ENCODE data around the gene TASOR.
"Not testable (repeated sequence)": the region's sequence is repeated elsewhere in the genome, so short reads cannot be mapped to it uniquely, and the experiment has no call there.

Gene TASOR, protein sequence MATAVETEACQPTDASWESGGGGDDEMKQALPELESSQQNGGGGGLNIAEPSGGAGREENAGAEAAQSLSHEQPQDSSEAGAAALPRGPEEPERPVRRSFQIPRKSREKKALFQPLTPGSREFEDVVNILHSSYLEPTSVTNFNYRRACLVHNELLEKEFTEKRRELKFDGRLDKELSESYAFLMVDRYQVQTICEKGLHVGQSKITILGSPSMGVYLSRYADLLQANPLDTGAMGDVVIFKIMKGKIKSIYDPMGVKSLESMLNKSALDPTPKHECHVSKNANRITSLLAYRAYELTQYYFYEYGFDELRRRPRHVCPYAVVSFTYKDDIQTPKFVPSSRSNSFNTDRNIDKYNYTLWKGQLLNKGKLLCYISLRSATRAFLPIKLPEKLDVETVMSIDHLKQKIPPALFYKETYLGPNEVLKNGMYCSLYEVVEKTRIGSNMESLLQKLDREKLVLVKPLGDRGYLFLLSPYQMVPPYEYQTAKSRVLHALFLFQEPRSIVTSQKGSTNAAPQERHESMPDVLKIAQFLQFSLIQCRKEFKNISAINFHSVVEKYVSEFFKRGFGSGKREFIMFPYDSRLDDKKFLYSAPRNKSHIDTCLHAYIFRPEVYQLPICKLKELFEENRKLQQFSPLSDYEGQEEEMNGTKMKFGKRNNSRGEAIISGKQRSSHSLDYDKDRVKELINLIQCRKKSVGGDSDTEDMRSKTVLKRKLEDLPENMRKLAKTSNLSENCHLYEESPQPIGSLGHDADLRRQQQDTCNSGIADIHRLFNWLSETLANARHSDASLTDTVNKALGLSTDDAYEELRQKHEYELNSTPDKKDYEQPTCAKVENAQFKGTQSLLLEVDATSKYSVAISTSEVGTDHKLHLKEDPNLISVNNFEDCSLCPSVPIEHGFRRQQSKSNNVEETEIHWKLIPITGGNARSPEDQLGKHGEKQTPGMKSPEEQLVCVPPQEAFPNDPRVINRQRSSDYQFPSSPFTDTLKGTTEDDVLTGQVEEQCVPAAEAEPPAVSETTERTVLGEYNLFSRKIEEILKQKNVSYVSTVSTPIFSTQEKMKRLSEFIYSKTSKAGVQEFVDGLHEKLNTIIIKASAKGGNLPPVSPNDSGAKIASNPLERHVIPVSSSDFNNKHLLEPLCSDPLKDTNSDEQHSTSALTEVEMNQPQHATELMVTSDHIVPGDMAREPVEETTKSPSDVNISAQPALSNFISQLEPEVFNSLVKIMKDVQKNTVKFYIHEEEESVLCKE (N-terminal part only)

GRCh38 chr3:56683122-56683817 lies at the start of gene TASOR:
Gene TASOR, minus strand, starts transcription at chr3:56683265. Its CDS starts 259 bp downstream, at chr3:56683006.
- peak; percentile 88 for DNase-seq

DNA sequence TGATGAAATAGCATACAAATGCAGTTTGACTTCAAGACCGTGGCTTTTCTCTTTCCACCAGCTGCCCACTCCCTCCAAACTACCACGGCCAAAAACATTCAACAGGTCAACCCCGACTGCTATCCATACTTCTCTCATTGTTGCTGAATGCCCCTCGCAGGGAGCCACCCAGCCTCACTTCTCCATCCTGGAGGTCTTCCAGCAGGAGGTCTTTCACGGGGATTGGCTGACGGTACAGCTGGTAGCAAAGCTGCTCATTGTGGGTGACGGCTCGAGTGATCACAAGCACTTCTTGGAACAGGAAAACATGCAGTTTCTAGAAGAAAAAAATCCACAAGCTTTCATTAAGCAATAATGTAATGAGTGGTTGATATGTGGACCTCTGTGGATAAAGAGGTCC lies 49.0 kb upstream of the TASOR start:
- DNase-seq = no peak

GRCh38 chr3:56725175-56725574 lies 42.1 kb upstream of the TASOR start:
- peak; percentile 55 for DNase-seq

DNA sequence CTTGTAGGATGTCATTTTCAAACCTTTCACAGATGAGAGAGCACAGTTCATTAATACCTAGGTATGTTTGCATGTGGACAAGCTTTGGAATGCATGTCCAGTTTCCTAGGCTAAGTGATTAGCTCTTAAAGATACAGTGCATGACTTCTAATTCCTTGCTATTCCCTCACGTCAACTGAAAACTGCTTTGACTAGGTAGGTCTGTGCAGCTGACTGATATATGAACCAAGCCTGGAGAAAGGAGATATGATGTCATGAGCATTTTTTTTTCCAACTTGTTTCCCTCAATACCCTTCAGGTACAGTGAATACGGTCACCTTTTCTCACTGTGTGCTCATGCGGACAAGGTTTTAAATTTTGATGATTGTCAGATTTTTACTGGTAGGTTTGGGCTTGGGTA lies 41.6 kb upstream of the TASOR start:
- DNase-seq = no peak

GRCh38 chr3:56720849-56721248 lies 37.8 kb upstream of the TASOR start:
- DNase-seq = no peak

- DNase-seq = not testable (repeated sequence)
Measured at GRCh38 chr3:56718809-56719208, 35.7 kb upstream of the TASOR start.

- DNase-seq = no peak
Measured at GRCh38 chr3:56711344-56711743, 28.3 kb upstream of the TASOR start.

DNA sequence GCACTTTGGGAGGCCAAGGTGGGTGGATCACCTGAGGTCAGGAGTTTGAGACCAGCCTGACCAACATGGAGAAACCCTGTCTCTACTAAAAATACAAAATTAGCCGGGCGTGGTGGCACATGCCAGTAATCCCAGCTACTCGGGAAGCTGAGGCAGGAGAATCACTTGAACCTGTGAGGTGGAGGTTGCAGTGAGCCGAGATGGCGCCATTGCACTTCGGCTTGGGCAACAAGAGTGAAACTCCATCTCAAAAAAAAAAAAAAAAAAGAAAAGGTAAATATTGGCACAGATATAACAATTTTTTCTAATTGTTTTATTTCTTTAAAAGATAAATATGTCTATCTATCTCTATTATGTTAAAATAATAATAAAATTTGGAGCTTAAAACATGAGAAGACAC lies 24.3 kb upstream of the TASOR start:
- DNase-seq = not testable (repeated sequence)

- no peak for DNase-seq
Measured at GRCh38 chr3:56706629-56707028, 23.6 kb upstream of the TASOR start.

DNA sequence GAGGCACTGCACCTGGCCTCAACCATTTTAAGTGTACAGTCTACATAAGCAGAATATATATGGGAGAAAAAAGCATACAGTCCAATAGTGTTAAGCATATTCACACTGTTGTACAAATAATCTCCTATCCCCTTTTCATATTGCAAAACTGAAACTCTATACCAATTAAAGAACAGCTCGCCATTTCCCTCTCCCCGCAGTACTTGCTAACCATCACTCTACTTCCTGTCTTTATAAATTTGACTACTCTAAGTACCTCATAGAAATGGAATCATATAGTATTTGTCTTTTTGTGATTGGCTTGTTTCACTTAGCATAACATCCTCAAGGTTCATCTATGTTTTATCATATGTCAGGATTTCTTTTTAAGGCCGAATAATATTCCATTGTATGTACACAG lies 21.6 kb upstream of the TASOR start:
- DNase-seq = no peak

DNA sequence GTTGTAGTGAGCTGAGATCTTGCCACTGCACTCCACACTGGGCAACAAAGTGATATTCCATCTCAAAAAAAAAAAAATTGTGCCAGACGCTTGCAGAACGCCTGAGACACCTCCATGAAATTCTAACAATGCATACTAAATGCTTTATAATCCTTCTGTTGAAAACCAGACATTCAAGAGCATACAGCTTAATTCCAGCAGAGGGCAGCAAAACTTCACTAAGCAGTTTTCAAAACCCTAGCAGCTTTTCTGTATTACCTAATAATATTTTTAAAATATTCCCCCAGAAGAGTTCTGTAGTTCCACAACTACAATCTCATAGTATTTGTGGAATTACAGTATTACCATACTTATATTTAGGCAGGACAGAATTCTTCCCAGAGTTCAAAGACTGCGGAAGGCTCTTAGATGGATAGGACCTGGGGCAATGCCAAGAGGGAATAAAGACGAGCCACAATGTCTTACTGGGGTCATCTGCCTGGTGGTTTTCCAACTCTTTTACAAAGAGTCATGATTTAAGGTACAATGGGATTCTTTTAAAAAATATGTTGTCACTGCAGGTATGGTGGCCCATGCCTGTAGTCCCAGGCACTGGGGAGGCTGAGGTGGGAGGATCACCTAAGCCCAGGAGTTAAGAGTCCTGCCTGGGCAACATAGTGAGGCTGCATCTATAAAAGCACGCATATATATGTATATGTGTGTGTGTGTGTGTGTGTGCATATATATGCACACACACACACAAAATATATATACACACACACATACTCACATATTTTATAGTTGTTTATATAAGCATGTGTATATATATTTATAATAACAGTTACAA lies 19.6 kb upstream of the TASOR start:
- peak; percentile 56 for DNase-seq

DNA sequence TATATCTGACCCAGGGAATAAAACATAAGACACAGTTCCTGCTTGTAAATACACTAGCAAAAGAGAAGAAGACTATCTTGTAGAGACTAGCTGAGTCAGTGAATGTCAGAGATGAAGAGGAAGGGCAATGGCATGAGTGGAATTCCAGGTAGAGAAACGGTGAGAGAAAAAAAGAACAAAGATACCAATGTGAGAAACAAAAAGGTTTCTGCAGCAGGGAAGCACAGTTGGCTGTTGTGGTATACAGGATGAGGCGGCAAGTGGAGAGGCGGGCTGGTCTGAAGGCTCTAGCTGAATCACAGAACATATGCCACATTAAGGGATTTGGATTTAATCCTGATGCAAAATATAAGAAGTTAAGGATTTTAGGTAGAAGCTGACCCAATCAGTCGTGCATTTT lies 17.1 kb upstream of the TASOR start:
- DNase-seq = no peak

DNA sequence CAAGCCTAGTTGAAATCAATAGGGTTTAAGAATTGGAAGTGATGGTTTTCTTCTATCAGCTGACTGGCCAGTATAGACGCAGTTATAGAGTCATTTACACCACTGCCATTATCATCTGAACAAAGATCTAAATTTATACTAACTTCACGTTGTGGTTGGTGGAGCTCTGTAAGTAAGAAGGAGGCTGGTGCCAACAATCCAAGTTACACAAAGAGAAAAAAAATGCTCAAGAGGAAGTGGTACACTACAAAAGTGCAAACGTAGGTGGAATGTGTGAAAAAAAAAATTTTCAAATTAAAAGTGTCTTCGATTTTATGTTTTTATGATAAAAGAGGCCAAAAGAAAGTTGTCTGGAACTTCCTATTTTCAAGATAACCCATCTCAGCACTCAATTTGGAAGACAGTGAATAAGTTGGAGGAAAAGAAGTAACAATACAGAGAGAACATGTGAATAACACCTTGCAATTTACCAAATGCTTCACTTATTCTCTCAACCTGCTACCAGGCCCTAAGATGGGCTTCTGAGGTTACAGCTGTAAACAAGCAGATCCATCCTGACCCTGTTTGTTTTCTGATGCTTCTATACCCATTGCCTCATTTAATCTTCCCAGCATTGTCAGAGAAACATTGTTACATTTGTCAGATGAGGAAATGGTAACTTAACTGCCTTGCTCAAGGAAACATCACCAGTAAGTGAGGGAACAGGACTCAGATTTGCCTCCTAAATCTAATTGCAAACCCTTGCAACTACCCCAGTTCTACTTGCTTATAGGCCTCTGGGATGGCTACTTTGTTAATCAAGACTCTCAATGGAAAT lies 12.0 kb upstream of the TASOR start:
- no peak for DNase-seq

DNA sequence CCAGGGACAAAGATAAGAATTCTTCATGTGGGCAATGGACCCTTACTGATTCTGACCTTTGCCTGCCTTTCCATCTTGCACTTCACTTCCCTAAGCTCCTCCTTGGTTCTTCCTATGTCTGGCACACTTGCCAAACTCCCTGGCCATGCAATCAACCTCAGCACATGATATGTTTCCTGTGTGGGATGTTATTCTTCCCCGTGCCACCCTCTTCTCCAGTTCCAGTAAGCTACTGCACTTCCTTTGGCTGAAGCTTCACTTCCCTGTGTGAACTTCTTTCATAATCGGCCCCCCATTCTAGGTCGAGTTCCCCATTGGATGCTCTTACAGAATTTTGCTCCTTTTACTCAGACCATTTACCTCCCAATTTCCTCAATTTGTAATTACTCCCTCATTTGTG lies 10.7 kb upstream of the TASOR start:
- DNase-seq = no peak

- not testable (repeated sequence) for DNase-seq
Measured at GRCh38 chr3:56692520-56693433, 9.7 kb upstream of the TASOR start.

DNA sequence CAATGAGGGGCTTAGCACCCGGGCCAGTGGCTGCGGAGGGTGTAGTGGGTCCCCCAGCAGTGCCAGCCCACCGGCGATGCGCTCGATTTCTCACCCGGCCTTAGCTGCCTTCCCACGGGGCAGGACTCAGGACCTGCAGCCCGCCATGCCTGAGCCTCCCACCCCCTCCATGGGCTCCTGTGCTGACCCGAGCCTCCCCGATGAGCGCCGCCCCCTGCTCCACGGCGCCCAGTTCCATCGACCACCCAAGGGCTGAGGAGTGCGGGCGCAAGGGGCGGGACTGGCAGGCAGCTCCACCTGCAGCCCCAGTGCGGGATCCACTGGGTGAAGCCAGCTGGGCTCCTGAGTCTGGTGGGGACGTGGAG lies 8.9 kb upstream of the TASOR start:
- DNase-seq = not testable (repeated sequence)

DNA sequence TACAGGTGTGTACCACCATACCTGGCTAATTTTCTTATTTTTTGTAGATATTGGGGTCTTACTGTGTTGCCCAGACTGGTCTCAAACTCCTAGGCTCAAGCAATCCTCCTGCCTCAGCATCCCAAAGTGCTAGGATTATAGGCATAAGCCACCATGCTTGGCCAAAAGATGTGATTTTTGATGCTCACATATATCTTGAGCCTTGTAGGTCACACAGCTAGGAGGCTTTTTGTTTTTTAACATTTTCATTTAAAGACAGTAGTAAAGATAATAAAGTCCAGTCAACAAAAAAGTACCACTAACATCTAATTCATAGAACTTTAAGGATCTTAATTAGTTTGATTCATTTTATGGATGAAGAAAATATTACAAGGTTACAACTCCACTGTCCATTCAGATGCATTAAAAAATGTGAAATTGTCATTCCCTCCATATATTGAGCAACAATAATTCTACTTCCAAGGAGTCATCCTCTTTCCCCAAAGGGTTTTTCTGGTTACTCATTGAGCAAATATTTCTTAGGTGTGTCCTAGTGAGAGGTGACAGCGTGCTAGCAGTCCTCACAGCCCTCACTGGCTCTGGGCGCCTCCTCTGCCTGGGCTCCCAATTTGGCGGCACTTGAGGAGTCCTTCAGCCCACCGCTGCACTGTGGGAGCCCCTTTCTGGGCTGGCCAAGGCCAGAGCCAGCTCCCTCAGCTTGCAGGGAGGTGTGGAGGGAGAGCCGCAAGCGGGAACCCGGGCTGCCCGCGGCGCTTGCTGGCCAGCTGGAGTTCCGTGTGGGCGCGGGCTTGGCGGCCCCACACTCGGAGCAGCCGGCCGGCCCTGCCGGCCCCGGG lies 8.3 kb upstream of the TASOR start:
- no peak for DNase-seq

DNA sequence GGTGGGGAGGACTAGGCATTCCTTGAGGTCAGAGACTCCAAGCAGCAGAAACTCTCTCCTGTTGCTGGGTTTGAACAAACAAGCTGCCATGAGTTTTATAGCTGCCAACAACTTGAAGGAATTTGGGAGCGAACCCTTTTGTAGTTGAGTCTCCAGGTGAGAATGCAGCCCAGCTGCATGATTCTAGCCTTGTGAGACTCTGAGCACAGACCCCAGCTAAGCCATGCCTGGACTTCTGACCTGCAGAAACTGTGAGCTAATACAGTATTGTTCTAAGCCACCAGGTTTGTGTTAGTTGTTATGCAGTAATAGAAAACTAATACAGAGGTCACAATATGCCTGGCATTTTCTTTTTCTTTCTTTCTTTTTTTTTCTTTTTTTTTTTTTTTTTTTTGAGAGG lies 6.2 kb upstream of the TASOR start:
- DNase-seq = no peak

DNA sequence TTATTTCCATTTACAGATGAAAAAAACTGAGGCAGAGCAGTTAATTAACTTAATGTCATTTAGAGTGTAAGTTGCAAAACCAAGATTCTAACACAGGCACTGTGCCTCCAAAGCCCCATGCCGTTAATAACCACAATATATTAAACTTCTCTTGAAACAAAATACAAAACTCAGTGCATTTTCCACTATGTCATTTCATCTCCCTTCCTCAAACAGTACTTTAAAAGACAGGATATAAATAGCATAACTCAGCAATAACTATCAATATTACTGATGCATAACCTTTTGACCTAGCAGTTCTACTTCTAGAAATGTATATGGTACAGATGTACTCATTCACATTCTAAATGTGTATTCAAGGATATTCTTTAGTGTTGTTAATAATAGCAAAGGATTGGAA lies 5.1 kb upstream of the TASOR start:
- no peak for DNase-seq

Data from right hindlimb (tissue), 1 donor.